AG04449 (cell line): Measurements from ENCODE around the gene LRRC56.

Experiments
- CTCF ChIA-PET: fragments of 350-600 bp; formaldehyde crosslinking; extraction: SDS; loops from one replicate; lab custom pipeline; 2021; ENCODE audit warnings: antibody characterized with exemption; lab: Yijun Ruan, JAX
- POLR2A ChIA-PET: fragments of 400-600, 350-600 bp; formaldehyde crosslinking; extraction: SDS; loops from one replicate; lab custom pipeline; 2020; ENCODE audit warnings: antibody characterized with exemption, inconsistent platforms; lab: Yijun Ruan, JAX
- DNase-seq: peaks from one replicate; pipeline ENCODE4 v3.0.0-alpha.2; 2010; ENCODE audit warnings: low read depth, low spot score
- H3K4me3 ChIP-seq: 2 replicates; pipeline ENCODE4 v1.5.1; 2011; ENCODE audit warnings: low read depth, mild to moderate bottlenecking, control low read depth, low read length
- TF ChIP-seq, protein P1 (sequence below): IDR thresholded peaks from one replicate; pipeline ENCODE4 v1.5.1; 2011; ENCODE audit warnings: mild to moderate bottlenecking, moderate library complexity, low read length, control low read depth, inconsistent platforms; ENCODE audit not compliant: insufficient read depth; ENCODE audit errors: missing control alignments

The LRRC56 gene

DNA sequence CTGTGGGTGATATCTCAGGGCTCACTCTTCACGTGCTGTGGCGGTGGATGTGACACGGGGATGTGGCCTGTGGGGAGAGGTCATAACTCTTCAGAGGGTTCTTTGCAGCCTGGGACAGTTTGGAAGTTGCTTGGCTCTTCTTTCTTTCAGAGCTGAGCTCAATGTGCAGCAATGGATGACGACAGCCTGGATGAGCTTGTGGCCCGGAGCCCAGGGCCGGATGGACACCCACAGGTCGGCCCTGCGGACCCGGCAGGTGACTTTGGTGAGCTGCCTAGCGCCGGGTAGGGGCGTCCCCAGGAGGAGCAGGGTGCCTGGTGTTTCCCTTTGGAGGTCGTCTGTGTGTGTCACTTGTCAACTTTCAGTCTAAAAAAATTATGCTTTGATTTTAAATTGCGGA lies 44.0 kb downstream of the LRRC56 start:
- TF ChIP-seq, protein P1, sequence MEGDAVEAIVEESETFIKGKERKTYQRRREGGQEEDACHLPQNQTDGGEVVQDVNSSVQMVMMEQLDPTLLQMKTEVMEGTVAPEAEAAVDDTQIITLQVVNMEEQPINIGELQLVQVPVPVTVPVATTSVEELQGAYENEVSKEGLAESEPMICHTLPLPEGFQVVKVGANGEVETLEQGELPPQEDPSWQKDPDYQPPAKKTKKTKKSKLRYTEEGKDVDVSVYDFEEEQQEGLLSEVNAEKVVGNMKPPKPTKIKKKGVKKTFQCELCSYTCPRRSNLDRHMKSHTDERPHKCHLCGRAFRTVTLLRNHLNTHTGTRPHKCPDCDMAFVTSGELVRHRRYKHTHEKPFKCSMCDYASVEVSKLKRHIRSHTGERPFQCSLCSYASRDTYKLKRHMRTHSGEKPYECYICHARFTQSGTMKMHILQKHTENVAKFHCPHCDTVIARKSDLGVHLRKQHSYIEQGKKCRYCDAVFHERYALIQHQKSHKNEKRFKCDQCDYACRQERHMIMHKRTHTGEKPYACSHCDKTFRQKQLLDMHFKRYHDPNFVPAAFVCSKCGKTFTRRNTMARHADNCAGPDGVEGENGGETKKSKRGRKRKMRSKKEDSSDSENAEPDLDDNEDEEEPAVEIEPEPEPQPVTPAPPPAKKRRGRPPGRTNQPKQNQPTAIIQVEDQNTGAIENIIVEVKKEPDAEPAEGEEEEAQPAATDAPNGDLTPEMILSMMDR, result no peak
- no peak overlapping the region for H3K4me3 ChIP-seq
- POLR2A ChIA-PET, result no interaction called here
- DNase-seq, result no peak
- CTCF ChIA-PET, result no interaction called here

DNA sequence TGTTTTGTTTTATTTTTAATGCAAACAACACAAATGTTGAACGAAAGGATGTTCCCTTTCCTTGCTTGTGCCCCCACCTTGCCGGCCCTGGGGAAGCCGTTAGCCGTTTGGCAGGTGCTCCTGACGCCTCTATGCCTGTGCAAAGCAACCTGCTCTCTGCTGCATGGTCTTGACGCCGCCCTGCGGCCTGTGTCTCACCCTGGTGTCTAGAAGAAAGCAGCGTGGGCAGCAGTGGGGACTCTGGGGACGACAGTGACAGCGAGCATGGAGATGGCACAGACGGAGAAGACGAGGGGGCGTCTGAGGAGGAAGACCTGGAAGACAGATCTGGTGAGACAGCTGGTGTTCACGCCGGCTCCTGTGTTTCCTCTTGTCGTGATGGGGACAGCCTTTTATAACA lies 44.4 kb downstream of the LRRC56 start:
- CTCF ChIA-PET, result no interaction called here
- TF ChIP-seq, protein P1, result no peak
- no peak for DNase-seq
- H3K4me3 ChIP-seq, result no peak overlapping the region
- POLR2A ChIA-PET, result no interaction called here

GRCh38 chr11:584287-584686 lies 47.0 kb downstream of the LRRC56 start:
- TF ChIP-seq, protein P1, result no peak
- ChIA-PET POLR2A (no interaction called here), CTCF (no interaction called here)
- no peak for DNase-seq
- no peak overlapping the region for H3K4me3 ChIP-seq

DNA sequence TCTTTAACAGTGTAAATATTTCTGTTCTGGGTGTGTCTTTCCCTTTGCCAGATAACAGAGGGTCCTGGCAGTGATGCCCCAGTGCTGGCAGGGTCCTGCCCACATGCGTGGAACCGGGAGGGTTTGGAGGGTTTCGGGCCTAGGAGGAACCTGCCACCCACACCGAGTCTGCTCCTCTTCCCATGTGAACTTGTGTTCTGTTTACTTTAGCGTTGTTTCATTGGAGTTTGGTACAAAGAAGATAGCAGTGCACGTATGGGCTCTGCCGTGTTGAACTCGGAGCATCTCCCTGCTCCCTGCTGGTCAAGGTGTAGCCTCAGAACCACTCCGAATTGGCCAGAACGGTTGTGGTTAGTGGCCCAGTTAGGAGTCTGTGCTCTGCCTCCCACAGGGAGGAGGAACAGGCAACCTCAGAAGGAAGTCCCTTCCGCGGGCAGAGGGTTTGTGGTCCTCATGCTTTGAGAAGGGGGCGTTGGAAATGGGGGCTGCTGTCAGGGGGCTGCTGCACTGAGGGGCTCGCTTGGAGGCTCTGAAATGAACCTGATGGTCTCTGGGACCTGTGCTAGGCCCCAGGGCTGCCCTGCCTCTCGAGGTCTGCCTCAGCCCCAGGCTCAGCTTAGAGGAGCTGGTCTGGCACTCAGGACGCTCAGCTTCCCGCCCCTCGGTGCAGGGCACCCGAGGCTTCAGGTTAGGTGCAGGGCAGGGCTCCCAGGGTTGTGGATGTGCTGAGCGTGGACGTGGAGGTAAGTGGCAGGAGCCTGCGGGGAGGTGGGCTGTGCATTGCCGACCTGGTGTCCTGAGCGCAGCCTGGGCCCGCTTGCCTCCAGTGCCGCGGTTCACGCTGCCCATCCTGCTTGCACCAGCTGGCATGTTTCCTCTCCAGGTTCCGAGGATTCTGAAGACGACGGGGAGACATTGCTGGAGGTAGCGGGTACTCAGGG lies 49.3 kb downstream of the LRRC56 start:
- no peak overlapping the region for H3K4me3 ChIP-seq
- DNase-seq, result no peak
- TF ChIP-seq, protein P1, result no peak
- CTCF ChIA-PET, result no interaction called here
- POLR2A ChIA-PET, result no interaction called here

- no peak overlapping the region for H3K4me3 ChIP-seq
- POLR2A ChIA-PET, result no interaction called here
- DNase-seq, result no peak
- CTCF ChIA-PET, result no interaction called here
- TF ChIP-seq, protein P1, result no peak
These were observed 50.2 kb downstream of the LRRC56 start for GRCh38 chr11:587546-587945.

DNA sequence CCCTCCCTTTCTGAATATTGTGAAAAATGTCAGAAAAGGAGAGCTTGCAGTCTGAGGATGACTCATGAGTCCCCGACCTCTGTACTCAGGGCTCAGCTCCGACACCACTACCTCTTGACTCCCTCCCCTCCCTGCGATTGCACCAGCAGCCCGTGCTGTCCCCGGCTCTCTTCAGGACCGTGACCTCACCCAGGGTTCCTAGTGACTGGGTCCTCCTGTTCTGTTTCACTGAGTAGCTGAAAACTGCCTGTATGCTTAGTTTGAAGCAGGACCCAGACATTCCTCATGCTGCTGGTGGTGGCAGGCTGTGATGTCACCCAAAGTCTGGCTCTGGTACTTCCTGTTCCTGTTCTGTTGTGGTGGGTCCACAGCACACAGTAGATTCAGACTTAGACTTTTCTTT lies 50.7 kb downstream of the LRRC56 start:
- CTCF ChIA-PET, result no interaction called here
- no peak overlapping the region for H3K4me3 ChIP-seq
- POLR2A ChIA-PET, result no interaction called here
- DNase-seq, result no peak
- TF ChIP-seq, protein P1, result no peak
